Measurements from ENCODE around the gene SLC16A1. TPM values are rescaled to one million over a fixed set of nuclear protein-coding genes. Genes with fewer than 3 reads are reported as not detected.
"Not testable (repeated sequence)": the region's sequence is repeated elsewhere in the genome, so short reads cannot be mapped to it uniquely, and the experiment has no call there.

The SLC16A1 gene
- total and polyA plus RNA-seq, 10 of the 15 experiments (the other 5 are each of a cell fraction or from before 2014, with no cell fraction given): 39.0 to 106 (median 65.8) TPM

- TF ChIP-seq ATF7 (IDR thresholded peaks at IDR 0.05; ENCODE audit: low read depth) (no peak), SKIL (IDR thresholded peaks at IDR 0.05; ENCODE audit: low read depth, poor library complexity, severe bottlenecking) (no peak), CBX3 (IDR thresholded peaks at IDR 0.05; ENCODE audit: borderline replicate concordance, low read depth) (no peak), NKRF (conservative IDR thresholded peaks at IDR 0.05) (no peak), SMC3 (IDR thresholded peaks at IDR 0.05; ENCODE audit: borderline replicate concordance, low read length) (no peak), ZNF207 (IDR thresholded peaks at IDR 0.05; ENCODE audit: borderline replicate concordance) (no peak), ETV6 (conservative IDR thresholded peaks at IDR 0.05 in 1 of 2, IDR thresholded peaks at IDR 0.05 in 1 of 2; ENCODE audit: borderline replicate concordance in 1 of 2, low read depth in 1 of 2) (no peak), SREBF1 (IDR thresholded peaks at IDR 0.05; ENCODE audit: low read length) (no peak)
Observed at GRCh38 chr1:112887599-112888283, 68.3 kb downstream of the SLC16A1 start (continued).

- H2AFZ ChIP-seq (ENCODE audit: control insufficient read depth, low read depth, low read length); H4K20me1 ChIP-seq (ENCODE audit: control insufficient read depth, insufficient read depth); H3K27ac ChIP-seq (ENCODE audit: control insufficient read depth, insufficient read depth); ATAC-seq; H3K36me3 ChIP-seq (ENCODE audit: control insufficient read depth in 2 of 2, insufficient read depth in 2 of 2, low read length in 1 of 2); H3K27me3 ChIP-seq (replicated peaks in 1 of 2; ENCODE audit: control insufficient read depth in 2 of 2, insufficient read depth in 2 of 2, low read length in 1 of 2); H3K4me3 ChIP-seq; H3K9me3 ChIP-seq (replicated peaks; ENCODE audit: control insufficient read depth, insufficient read depth, low read length); H3K79me2 ChIP-seq (ENCODE audit: control insufficient read depth, insufficient read depth, low read length); H3K9ac ChIP-seq (ENCODE audit: control insufficient read depth, insufficient read depth, low read length); H3K4me2 ChIP-seq (ENCODE audit: control insufficient read depth, insufficient read depth); H3K4me1 ChIP-seq (ENCODE audit: control insufficient read depth, insufficient read depth, low read length); BruUV-seq (replicated peaks); FAIRE-seq; POLR2A ChIA-PET; SMC1A ChIA-PET (ENCODE audit: uncharacterized antibody, unreplicated experiment); DNase-seq (ENCODE audit: low read depth, low spot score): not testable (repeated sequence)
- CTCF ChIA-PET: interaction anchor here (1.9 kb wide), 1 partner anchor 157 kb away, joined by 9 read pairs; no protein-coding TSS in a partner anchor
- intact Hi-C loops (cut with micrococcal nuclease; ENCODE audit: unreplicated experiment) (loop anchor here (5.0 kb wide), 1 partner anchor 168 kb away; the partner anchor contains the start of gene PPM1J), in situ Hi-C loops (cut with MboI) (loop anchor here (5.0 to 10.0 kb wide), 2 partner anchors 157 to 790 kb away; no protein-coding TSS in a partner anchor)
- 55% methylated on average over 5 of the region's 5 CpGs for WGBS (ENCODE audit: insufficient coverage, insufficient replicate concordance, low lambda C conversion rate, missing lambda C conversion rate)
- RAD21 ChIA-PET (ENCODE audit: unreplicated experiment): interaction anchor here (0.8 kb wide), 1 partner anchor 158 kb away, joined by 4 read pairs; no protein-coding TSS in a partner anchor
Observed at GRCh38 chr1:112884996-112885395, 71.0 kb downstream of the SLC16A1 start.
